Measurements from ENCODE around the gene GHRL.

GHRL gene

GRCh38 chr3:10334042-10334441, 41.3 kb upstream of the GHRL start:
- no peaks in the 10 kb centered on the region for H3K9me3 ChIP-seq (ENCODE audit: control insufficient read depth, low read length)
- no peak overlapping the region for H3K4ac ChIP-seq (ENCODE audit: low read depth in 1 of 2, low read length in 2 of 2)
- no peaks in the 10 kb centered on the region for H3K79me1 ChIP-seq (replicated peaks; ENCODE audit: low read length, poor library complexity, severe bottlenecking)
- no peak overlapping the region for H4K8ac ChIP-seq (ENCODE audit: low read length)
- H4K91ac ChIP-seq (ENCODE audit: low read length) = no peak overlapping the region
- no peak overlapping the region for H2BK12ac ChIP-seq (ENCODE audit: low read length in 2 of 2)
- 87% methylated on average over 11 of the region's 11 CpGs for WGBS
- H2AFZ ChIP-seq (ENCODE audit: low read depth, low read length) = no peak overlapping the region
- no peak overlapping the region for H2AK5ac ChIP-seq (ENCODE audit: low read length, severe bottlenecking)
- H3K4me3 ChIP-seq (ENCODE audit: insufficient read depth in 1 of 2, low read depth in 1 of 2, low read length in 2 of 2) = no peak overlapping the region
- no peak overlapping the region for H3K4me2 ChIP-seq (ENCODE audit: low read length, poor library complexity, severe bottlenecking)
- no peak overlapping the region for H2BK15ac ChIP-seq (ENCODE audit: low read depth, poor library complexity, severe bottlenecking)
- no peak overlapping the region for H2BK120ac ChIP-seq (ENCODE audit: low read depth, low read length)
- no peak overlapping the region for H2BK5ac ChIP-seq (ENCODE audit: low read depth, low read length, poor library complexity, severe bottlenecking)
- no peak overlapping the region for H3K14ac ChIP-seq (ENCODE audit: low read length in 2 of 2)
- H3K9ac ChIP-seq (ENCODE audit: low read length) = no peak overlapping the region
- no peak overlapping the region for H3K27ac ChIP-seq (ENCODE audit: low read length, poor library complexity, severe bottlenecking)
- H3K27me3 ChIP-seq (ENCODE audit: control insufficient read depth in 1 of 2, insufficient read depth in 1 of 2, low read length in 2 of 2) = peaks cover 47 to 60% of the 10 kb centered on the region in 2 experiments
- peaks cover 9% of the 10 kb centered on the region for H3K4me1 ChIP-seq (ENCODE audit: control insufficient read depth, insufficient read depth, low read depth, low read length)
- H3K18ac ChIP-seq (ENCODE audit: low read depth in 1 of 2, low read length in 2 of 2) = no peak overlapping the region
- no peaks in the 10 kb centered on the region for H3K36me3 ChIP-seq (ENCODE audit: control insufficient read depth in 1 of 2, insufficient read depth in 2 of 2, low read depth in 1 of 2, low read length in 2 of 2)
- DNase-seq = no peak
- H3K23ac ChIP-seq (ENCODE audit: low read length in 2 of 2) = no peak overlapping the region

GRCh38 chr3:10333349-10333650, 40.6 kb upstream of the GHRL start:
- Histone ChIP-seq H2BK120ac (ENCODE audit: low read depth, low read length) (no peak overlapping the region), H2BK15ac (ENCODE audit: low read depth, poor library complexity, severe bottlenecking) (no peak overlapping the region), H3K4me3 (ENCODE audit: insufficient read depth in 1 of 2, low read depth in 1 of 2, low read length in 2 of 2) (no peak overlapping the region), H3K9ac (ENCODE audit: low read length) (no peak overlapping the region), H4K8ac (ENCODE audit: low read length) (no peak overlapping the region), H2BK12ac (ENCODE audit: low read length in 2 of 2) (no peak overlapping the region), H2AK5ac (ENCODE audit: low read length, severe bottlenecking) (no peak overlapping the region), H3K36me3 (ENCODE audit: control insufficient read depth in 1 of 2, insufficient read depth in 2 of 2, low read depth in 1 of 2, low read length in 2 of 2) (no peaks in the 10 kb centered on the region), H3K27ac (ENCODE audit: low read length, poor library complexity, severe bottlenecking) (no peak overlapping the region), H3K14ac (ENCODE audit: low read length in 2 of 2) (no peak overlapping the region), H3K4ac (ENCODE audit: low read depth in 1 of 2, low read length in 2 of 2) (no peak overlapping the region), H3K27me3 (ENCODE audit: control insufficient read depth in 1 of 2, insufficient read depth in 1 of 2, low read length in 2 of 2) (peaks cover 54 to 64% of the 10 kb centered on the region in 2 experiments), H3K23ac (ENCODE audit: low read length in 2 of 2) (no peak overlapping the region), H2BK5ac (ENCODE audit: low read depth, low read length, poor library complexity, severe bottlenecking) (no peak overlapping the region), H3K4me1 (ENCODE audit: control insufficient read depth, insufficient read depth, low read depth, low read length) (peaks cover 4% of the 10 kb centered on the region), H3K9me3 (ENCODE audit: control insufficient read depth, low read length) (no peaks in the 10 kb centered on the region), H2AFZ (ENCODE audit: low read depth, low read length) (no peak overlapping the region), H4K91ac (ENCODE audit: low read length) (no peak overlapping the region), H3K79me1 (replicated peaks; ENCODE audit: low read length, poor library complexity, severe bottlenecking) (no peaks in the 10 kb centered on the region), H3K18ac (ENCODE audit: low read depth in 1 of 2, low read length in 2 of 2) (no peak overlapping the region), H3K4me2 (ENCODE audit: low read length, poor library complexity, severe bottlenecking) (no peak overlapping the region)
- 61% methylated on average over 1 of the region's 2 CpGs for WGBS
- DNase-seq = no peak

- DNase-seq = no peak
- H4K91ac ChIP-seq (ENCODE audit: low read length) = no peak overlapping the region
- H2BK15ac ChIP-seq (ENCODE audit: low read depth, poor library complexity, severe bottlenecking) = no peak overlapping the region
- no peak overlapping the region for H3K4me2 ChIP-seq (ENCODE audit: low read length, poor library complexity, severe bottlenecking)
- H3K4me3 ChIP-seq (ENCODE audit: insufficient read depth in 1 of 2, low read depth in 1 of 2, low read length in 2 of 2) = no peak overlapping the region
- H3K18ac ChIP-seq (ENCODE audit: low read depth in 1 of 2, low read length in 2 of 2) = no peak overlapping the region
- H3K4me1 ChIP-seq (ENCODE audit: control insufficient read depth, insufficient read depth, low read depth, low read length) = peaks cover 2% of the 10 kb centered on the region
- H2AK5ac ChIP-seq (ENCODE audit: low read length, severe bottlenecking) = no peak overlapping the region
- H3K79me1 ChIP-seq (replicated peaks; ENCODE audit: low read length, poor library complexity, severe bottlenecking) = no peaks in the 10 kb centered on the region
- 87% methylated on average over 19 of the region's 20 CpGs for WGBS
- no peak overlapping the region for H3K4ac ChIP-seq (ENCODE audit: low read depth in 1 of 2, low read length in 2 of 2)
- H2AFZ ChIP-seq (ENCODE audit: low read depth, low read length) = no peak overlapping the region
- H2BK12ac ChIP-seq (ENCODE audit: low read length in 2 of 2) = no peak overlapping the region
- H3K27ac ChIP-seq (ENCODE audit: low read length, poor library complexity, severe bottlenecking) = no peak overlapping the region
- H3K23ac ChIP-seq (ENCODE audit: low read length in 2 of 2) = no peak overlapping the region
- H3K27me3 ChIP-seq (ENCODE audit: control insufficient read depth in 1 of 2, insufficient read depth in 1 of 2, low read length in 2 of 2) = peaks cover 56 to 64% of the 10 kb centered on the region in 2 experiments
- no peaks in the 10 kb centered on the region for H3K36me3 ChIP-seq (ENCODE audit: control insufficient read depth in 1 of 2, insufficient read depth in 2 of 2, low read depth in 1 of 2, low read length in 2 of 2)
- H3K14ac ChIP-seq (ENCODE audit: low read length in 2 of 2) = no peak overlapping the region
- H2BK5ac ChIP-seq (ENCODE audit: low read depth, low read length, poor library complexity, severe bottlenecking) = no peak overlapping the region
- H3K9ac ChIP-seq (ENCODE audit: low read length) = no peak overlapping the region
- no peak overlapping the region for H4K8ac ChIP-seq (ENCODE audit: low read length)
- no peak overlapping the region for H2BK120ac ChIP-seq (ENCODE audit: low read depth, low read length)
- no peaks in the 10 kb centered on the region for H3K9me3 ChIP-seq (ENCODE audit: control insufficient read depth, low read length)
Observed at GRCh38 chr3:10332481-10333348, 40.0 kb upstream of the GHRL start.

GRCh38 chr3:10331320-10331719, 38.6 kb upstream of the GHRL start:
- Histone ChIP-seq H3K4me2 (ENCODE audit: low read length, poor library complexity, severe bottlenecking) (no peak overlapping the region), H3K4ac (ENCODE audit: low read depth in 1 of 2, low read length in 2 of 2) (no peak overlapping the region), H2BK12ac (ENCODE audit: low read length in 2 of 2) (no peak overlapping the region), H3K27ac (ENCODE audit: low read length, poor library complexity, severe bottlenecking) (no peak overlapping the region), H3K4me3 (ENCODE audit: insufficient read depth in 1 of 2, low read depth in 1 of 2, low read length in 2 of 2) (no peak overlapping the region), H3K4me1 (ENCODE audit: control insufficient read depth, insufficient read depth, low read depth, low read length) (peaks cover 2% of the 10 kb centered on the region), H3K9me3 (ENCODE audit: control insufficient read depth, low read length) (no peaks in the 10 kb centered on the region), H3K9ac (ENCODE audit: low read length) (no peak overlapping the region), H3K79me1 (replicated peaks; ENCODE audit: low read length, poor library complexity, severe bottlenecking) (no peaks in the 10 kb centered on the region), H2AFZ (ENCODE audit: low read depth, low read length) (no peak overlapping the region), H4K8ac (ENCODE audit: low read length) (no peak overlapping the region), H2BK15ac (ENCODE audit: low read depth, poor library complexity, severe bottlenecking) (no peak overlapping the region), H2AK5ac (ENCODE audit: low read length, severe bottlenecking) (no peak overlapping the region), H3K23ac (ENCODE audit: low read length in 2 of 2) (no peak overlapping the region), H2BK5ac (ENCODE audit: low read depth, low read length, poor library complexity, severe bottlenecking) (no peak overlapping the region), H3K18ac (ENCODE audit: low read depth in 1 of 2, low read length in 2 of 2) (no peak overlapping the region), H3K14ac (ENCODE audit: low read length in 2 of 2) (no peak overlapping the region), H3K27me3 (ENCODE audit: control insufficient read depth in 1 of 2, insufficient read depth in 1 of 2, low read length in 2 of 2) (peaks cover 65 to 78% of the 10 kb centered on the region in 2 experiments), H2BK120ac (ENCODE audit: low read depth, low read length) (no peak overlapping the region), H3K36me3 (ENCODE audit: control insufficient read depth in 1 of 2, insufficient read depth in 2 of 2, low read depth in 1 of 2, low read length in 2 of 2) (no peaks in the 10 kb centered on the region), H4K91ac (ENCODE audit: low read length) (no peak overlapping the region)
- no peak for DNase-seq
- WGBS = 75% methylated on average over 4 of the region's 8 CpGs
